Measurements from ENCODE around the gene SP2.

DNA sequence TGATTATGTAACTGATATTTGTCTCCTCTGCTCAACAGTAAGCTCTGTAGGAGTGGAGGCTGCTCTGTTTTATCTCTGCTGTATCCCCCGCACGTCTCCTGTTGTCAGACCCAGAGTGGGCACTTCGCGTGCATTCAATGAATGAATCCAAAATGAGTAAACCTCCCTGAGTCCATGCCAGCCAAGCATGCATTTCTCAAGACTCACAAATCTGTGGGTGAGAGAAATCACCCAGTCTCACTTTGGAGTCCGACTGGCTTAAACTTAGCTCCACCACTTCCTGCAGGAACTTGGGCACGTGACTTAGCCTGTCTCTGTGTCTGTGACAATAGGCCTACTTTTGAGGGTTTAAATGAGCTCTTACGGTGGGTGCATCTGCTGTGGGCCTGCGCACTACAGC lies 49.0 kb downstream of the SP2 start:
- TF ChIP-seq POLR2A (IDR thresholded peaks at IDR 0.05; ENCODE audit: low read length) (no peak), GATA1 (IDR thresholded peaks at IDR 0.05; ENCODE audit: low read depth, low read length) (no peak)
